HUES64 (cell line): ENCODE data around the gene RAB6A.
"Not testable (repeated sequence)": the region's sequence is repeated elsewhere in the genome, so short reads cannot be mapped to it uniquely, and the experiment has no call there.

Source experiments
- H3K27ac ChIP-seq: 2 replicates; pipeline ENCODE4 v1.7.0; 2013; ENCODE audit warnings: low read depth, low read length, inconsistent platforms
- H3K27me3 ChIP-seq: 2 replicates; pipeline ENCODE4 v1.6.1; 2013; ENCODE audit warnings: mild to moderate bottlenecking, low read length; ENCODE audit not compliant: insufficient read depth
- H3K36me3 ChIP-seq: 2 replicates; pipeline ENCODE4 v1.6.1; 2013; ENCODE audit warnings: mild to moderate bottlenecking, low read length; ENCODE audit not compliant: insufficient read depth
- H3K4me1 ChIP-seq: 2 replicates; pipeline ENCODE4 v1.6.1; 2013; ENCODE audit warnings: mild to moderate bottlenecking, low read length, moderate library complexity; ENCODE audit not compliant: insufficient read depth
- H3K4me3 ChIP-seq: 2 replicates; pipeline ENCODE4 v1.5.1; 2013; ENCODE audit warnings: mild to moderate bottlenecking, low read length, moderate library complexity
- H3K9ac ChIP-seq: 2 replicates; pipeline ENCODE4 v1.6.1; 2013; ENCODE audit warnings: mild to moderate bottlenecking, low read depth, low read length
- H3K9me3 ChIP-seq: 2 replicates; pipeline ENCODE4 v1.6.1; 2013; ENCODE audit warnings: low read depth, low read length; ENCODE audit not compliant: insufficient read depth
- WGBS: fragments of 150-250, 120-280 bp; methylation state at CpG from one replicate; pipeline ENCODE4 v1.1.7; 2013; ENCODE audit warnings: missing lambda C conversion rate; 5-methylcytosine and 5-hydroxymethylcytosine counted together

RAB6A gene

DNA sequence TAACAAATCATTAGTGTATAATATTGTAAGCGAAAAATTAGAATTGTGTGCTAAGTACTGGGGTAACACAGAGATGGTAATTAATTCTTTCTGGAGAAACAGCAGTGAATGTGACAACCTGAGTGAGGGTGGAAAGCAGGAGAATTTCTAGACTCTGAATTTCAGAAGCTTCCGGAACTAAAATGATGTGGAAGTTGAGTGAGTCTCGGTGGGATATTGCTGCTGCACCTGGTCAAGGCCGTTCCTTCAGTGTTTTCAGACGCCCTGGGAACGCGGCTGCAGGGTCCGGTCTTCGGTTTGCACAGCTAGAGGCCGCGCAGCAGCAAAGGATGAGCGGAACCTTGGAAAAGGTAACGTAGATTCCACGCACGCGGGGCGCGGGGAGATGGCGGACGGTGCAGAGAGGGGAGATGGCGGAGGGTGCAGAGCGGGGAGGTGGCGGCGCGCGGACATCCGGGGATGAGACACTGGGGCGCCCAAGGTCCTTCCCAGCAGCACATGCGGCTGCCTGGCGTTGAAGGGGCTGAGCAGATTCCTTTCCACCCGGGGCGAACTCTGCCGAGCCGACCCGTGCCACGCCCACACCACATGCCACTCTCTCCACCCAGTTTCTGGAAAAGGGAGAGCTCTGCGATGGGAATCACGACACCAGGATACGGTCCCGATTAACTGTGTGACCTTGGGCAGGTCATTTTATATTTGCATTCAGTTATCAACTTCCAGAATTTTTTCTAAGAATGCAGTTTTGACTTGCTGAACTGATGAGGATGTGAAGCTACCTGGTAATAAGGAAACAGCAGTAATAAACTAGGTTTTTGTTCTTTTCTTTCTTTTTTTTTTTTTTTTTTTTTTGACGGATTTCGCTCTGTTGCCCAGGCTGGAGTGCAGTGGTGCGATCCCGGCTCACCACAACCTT, 27.0 kb upstream of the RAB6A start, which contains the start of gene MRPL48:
MRPL48 (plus strand) TSS at position 232 of the 916 bp plus-strand sequence; CDS start at position 330, 98 bp downstream.
- H3K4me3 ChIP-seq, result peak within 1 kb of the TSS; percentile 83
- peaks cover 11% of the 10 kb centered on the region for H3K4me1 ChIP-seq
- H3K9ac ChIP-seq, result peak within 1 kb of the TSS; percentile 98
- no peaks in the 10 kb centered on the region for H3K27me3 ChIP-seq
- H3K36me3 ChIP-seq, result no peaks in the 10 kb centered on the region
- H3K9me3 ChIP-seq, result no peaks in the 10 kb centered on the region
- H3K27ac ChIP-seq, result peak within 1 kb of the TSS; percentile 97
- 8% methylated on average over 44 of the region's 44 CpGs for WGBS

- Histone ChIP-seq H3K27me3 (no peaks in the 10 kb centered on the region), H3K4me3 (peak overlapping the region; percentile 83), H3K36me3 (no peaks in the 10 kb centered on the region), H3K9me3 (no peaks in the 10 kb centered on the region), H3K9ac (peak overlapping the region; percentile 98), H3K4me1 (peaks cover 11% of the 10 kb centered on the region), H3K27ac (peak overlapping the region; percentile 97)
- 83% methylated on average over 17 of the region's 17 CpGs for WGBS
Observed at GRCh38 chr11:73787051-73787642, 26.3 kb upstream of the RAB6A start.

DNA sequence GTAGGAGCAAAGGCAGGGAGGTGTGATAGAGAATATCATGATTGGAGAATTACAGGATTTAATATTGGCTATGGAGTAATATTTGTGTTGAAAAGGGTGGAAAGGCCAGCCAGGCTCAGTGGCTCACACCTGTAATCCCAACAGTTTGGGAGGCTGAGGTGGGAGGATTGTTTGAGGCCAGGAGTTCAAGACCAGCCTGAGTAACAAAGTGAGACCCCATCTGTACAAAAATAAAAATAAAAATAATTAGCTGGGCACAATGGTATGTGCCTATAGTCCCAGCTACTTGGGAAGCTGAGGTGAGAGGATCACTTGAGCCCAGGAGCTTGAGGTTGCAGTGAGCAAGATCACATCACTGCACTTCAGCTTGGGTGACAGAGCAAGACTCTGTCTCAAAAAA, 24.6 kb upstream of the RAB6A start:
- H3K9ac ChIP-seq, H3K27ac ChIP-seq, H3K9me3 ChIP-seq, H3K4me3 ChIP-seq, H3K27me3 ChIP-seq, H3K36me3 ChIP-seq: not testable (repeated sequence)
- peaks cover 11% of the 10 kb centered on the region for H3K4me1 ChIP-seq

- H3K9me3 ChIP-seq, result no peaks in the 10 kb centered on the region
- peak overlapping the region; percentile 42; the same call in 1 of the 2 replicates for H3K9ac ChIP-seq
- WGBS, result no CpG with 5 or more reads among the region's 1 CpG
- peak overlapping the region; percentile 63; the same call in 1 of the 2 replicates for H3K27ac ChIP-seq
- H3K36me3 ChIP-seq, result no peaks in the 10 kb centered on the region
- no peak overlapping the region for H3K4me3 ChIP-seq
- no peaks in the 10 kb centered on the region for H3K27me3 ChIP-seq
- H3K4me1 ChIP-seq, result peaks cover 11% of the 10 kb centered on the region
Observed at GRCh38 chr11:73784734-73785133, 23.9 kb upstream of the RAB6A start.

DNA sequence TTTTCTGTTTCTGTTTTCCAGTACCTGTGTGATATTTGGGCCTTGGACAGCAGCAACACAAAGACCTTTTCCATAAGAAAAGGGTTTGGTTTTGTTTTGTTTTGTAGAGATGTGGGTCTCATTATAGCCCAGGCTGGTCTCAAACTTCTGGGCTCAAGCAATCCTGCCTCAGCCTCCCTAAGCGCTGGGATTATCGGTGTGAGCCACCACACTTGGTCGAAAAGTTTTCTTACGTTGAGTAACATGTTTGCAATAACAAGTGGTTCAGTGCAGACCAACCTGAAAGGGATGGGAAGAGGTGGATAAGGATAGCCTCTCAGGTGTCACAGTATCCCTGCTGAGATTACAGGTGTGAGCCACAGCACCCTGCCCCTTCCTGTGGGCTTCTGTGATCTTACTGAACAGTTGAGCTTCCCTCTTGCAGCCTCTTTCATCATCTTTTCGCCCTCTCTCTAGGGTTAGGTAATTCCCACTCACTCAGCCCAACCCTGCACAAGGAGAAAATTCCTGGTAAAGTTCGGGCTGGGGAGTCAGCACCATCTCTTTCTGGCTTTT, 23.3 kb upstream of the RAB6A start:
- H3K27ac ChIP-seq, result peak overlapping the region; percentile 63; the same call in 1 of the 2 replicates
- no peaks in the 10 kb centered on the region for H3K36me3 ChIP-seq
- H3K4me3 ChIP-seq, result no peak overlapping the region
- H3K4me1 ChIP-seq, result peaks cover 11% of the 10 kb centered on the region
- H3K27me3 ChIP-seq, result no peaks in the 10 kb centered on the region
- no peaks in the 10 kb centered on the region for H3K9me3 ChIP-seq
- WGBS, result 86% methylated on average over 6 of the region's 6 CpGs
- peak overlapping the region; percentile 42 for H3K9ac ChIP-seq

- peak overlapping the region; percentile 63; the same call in 1 of the 2 replicates for H3K27ac ChIP-seq
- H3K9ac ChIP-seq, result peak overlapping the region; percentile 42; the same call in 1 of the 2 replicates
- H3K9me3 ChIP-seq, result no peaks in the 10 kb centered on the region
- H3K36me3 ChIP-seq, result no peaks in the 10 kb centered on the region
- H3K4me3 ChIP-seq, result no peak overlapping the region
- no peaks in the 10 kb centered on the region for H3K27me3 ChIP-seq
- WGBS, result 96% methylated on average over 5 of the region's 5 CpGs
- peaks cover 11% of the 10 kb centered on the region for H3K4me1 ChIP-seq
Observed at GRCh38 chr11:73783483-73784020, 22.7 kb upstream of the RAB6A start.

GRCh38 chr11:73781303-73781702, 20.4 kb upstream of the RAB6A start:
- Histone ChIP-seq H3K4me1 (peaks cover 11% of the 10 kb centered on the region), H3K27ac (no peak overlapping the region), H3K36me3 (no peaks in the 10 kb centered on the region), H3K4me3 (no peak overlapping the region), H3K27me3 (no peaks in the 10 kb centered on the region), H3K9me3 (no peaks in the 10 kb centered on the region), H3K9ac (no peak overlapping the region)
- WGBS, result 94% methylated on average over 5 of the region's 6 CpGs

DNA sequence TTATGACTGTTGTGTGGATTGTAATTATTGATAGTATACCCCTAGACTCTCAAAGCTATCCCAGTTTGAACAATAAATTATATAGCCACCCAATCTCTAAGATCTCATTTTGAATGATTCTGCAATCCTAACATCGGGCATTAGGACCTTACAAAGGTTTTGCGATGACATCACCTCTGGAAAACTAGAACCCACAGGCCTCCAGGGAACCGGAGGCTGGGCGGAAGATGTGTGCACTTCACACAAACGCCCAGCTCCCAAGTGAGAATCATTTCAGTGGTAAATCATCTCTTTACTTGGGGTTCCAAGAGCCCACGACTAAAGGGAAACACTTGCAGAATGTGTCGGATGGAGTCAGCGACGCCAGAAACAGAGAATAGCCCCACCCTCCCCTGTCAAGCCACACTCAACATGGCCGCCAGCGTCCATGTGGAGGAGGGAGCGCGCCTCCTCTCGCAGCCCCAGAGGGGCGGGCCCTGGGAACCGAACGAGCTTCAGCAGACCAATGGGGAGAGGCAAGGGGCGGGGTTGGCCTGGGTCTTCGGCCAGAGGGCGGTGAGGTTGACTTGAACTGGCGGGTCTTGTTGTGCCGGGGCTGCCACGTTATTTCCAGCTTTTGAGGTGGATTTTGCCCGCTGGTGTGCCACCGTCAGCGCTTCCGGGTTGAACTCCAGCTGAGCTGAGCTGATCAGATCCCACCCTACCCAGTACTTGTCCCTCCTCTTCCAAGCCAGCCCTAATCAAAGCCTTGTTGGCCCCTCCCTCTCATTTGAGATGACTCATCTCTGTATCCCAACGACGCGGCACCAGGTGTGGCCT, 18.4 kb upstream of the RAB6A start:
- peak overlapping the region; percentile 82 for H3K4me3 ChIP-seq
- H3K4me1 ChIP-seq, result peaks cover 6% of the 10 kb centered on the region
- H3K27me3 ChIP-seq, result no peaks in the 10 kb centered on the region
- H3K9ac ChIP-seq, result peak overlapping the region; percentile 86
- H3K27ac ChIP-seq, result peak overlapping the region; percentile 97
- under 1% methylated on average over 30 of the region's 30 CpGs for WGBS
- no peaks in the 10 kb centered on the region for H3K36me3 ChIP-seq
- H3K9me3 ChIP-seq, result no peaks in the 10 kb centered on the region

DNA sequence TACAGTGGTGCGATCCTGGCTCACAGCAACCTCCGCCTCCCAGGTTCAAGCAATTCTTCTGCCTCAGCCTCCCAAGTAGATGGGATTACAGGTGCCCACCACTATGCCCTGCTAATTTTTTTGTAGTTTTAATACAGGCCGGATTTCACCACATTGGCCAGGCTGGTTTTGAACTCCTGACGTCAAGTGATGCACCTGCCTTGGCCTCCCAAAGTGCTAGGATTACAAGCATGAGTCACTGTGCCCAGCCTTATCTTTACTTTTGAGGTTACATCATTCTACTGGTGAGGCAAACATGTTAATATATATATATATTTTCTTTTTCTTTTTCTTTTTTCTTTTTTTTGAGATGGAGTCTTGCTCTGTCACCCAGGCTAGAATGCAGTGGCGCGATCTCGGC, 9.9 kb upstream of the RAB6A start:
- H3K36me3 ChIP-seq, H3K9me3 ChIP-seq, H3K4me1 ChIP-seq, H3K9ac ChIP-seq, H3K27ac ChIP-seq, H3K4me3 ChIP-seq, H3K27me3 ChIP-seq: not testable (repeated sequence)
- 97% methylated on average over 7 of the region's 7 CpGs for WGBS

- no peak overlapping the region for H3K27ac ChIP-seq
- H3K9me3 ChIP-seq, result no peaks in the 10 kb centered on the region
- H3K4me1 ChIP-seq, result no peaks in the 10 kb centered on the region
- no peak overlapping the region for H3K9ac ChIP-seq
- WGBS, result 100% methylated on average over 1 of the region's 1 CpG
- no peaks in the 10 kb centered on the region for H3K36me3 ChIP-seq
- no peak overlapping the region for H3K4me3 ChIP-seq
- H3K27me3 ChIP-seq, result peaks cover 3% of the 10 kb centered on the region; the same call in 1 of the 2 replicates
Observed at GRCh38 chr11:73766763-73767162, 5.9 kb upstream of the RAB6A start.
